Astrocyte of the cerebellum (primary cell): Measurements from ENCODE around the gene RPH3AL.

Experiments
- DNase-seq: peaks from one replicate; pipeline ENCODE4 v3.0.0-alpha.2; 2011; ENCODE audit warnings: low read depth
- H3K4me3 ChIP-seq: 2 replicates; pipeline ENCODE4 v1.5.1; 2011; ENCODE audit warnings: mild to moderate bottlenecking, low read depth, low read length, moderate library complexity
- in situ Hi-C: cut with HindIII; loops from 2 replicates; pipeline ENCODE4 v1.10.0; 2017; ENCODE audit warnings: low sequenced_read_pairs
- TF ChIP-seq, protein P1 (sequence below): IDR thresholded peaks from 2 replicates; pipeline ENCODE4 v1.5.1; 2012; ENCODE audit warnings: low read length, low read depth, moderate library complexity, mild to moderate bottlenecking; ENCODE audit errors: missing control alignments

The RPH3AL gene

DNA sequence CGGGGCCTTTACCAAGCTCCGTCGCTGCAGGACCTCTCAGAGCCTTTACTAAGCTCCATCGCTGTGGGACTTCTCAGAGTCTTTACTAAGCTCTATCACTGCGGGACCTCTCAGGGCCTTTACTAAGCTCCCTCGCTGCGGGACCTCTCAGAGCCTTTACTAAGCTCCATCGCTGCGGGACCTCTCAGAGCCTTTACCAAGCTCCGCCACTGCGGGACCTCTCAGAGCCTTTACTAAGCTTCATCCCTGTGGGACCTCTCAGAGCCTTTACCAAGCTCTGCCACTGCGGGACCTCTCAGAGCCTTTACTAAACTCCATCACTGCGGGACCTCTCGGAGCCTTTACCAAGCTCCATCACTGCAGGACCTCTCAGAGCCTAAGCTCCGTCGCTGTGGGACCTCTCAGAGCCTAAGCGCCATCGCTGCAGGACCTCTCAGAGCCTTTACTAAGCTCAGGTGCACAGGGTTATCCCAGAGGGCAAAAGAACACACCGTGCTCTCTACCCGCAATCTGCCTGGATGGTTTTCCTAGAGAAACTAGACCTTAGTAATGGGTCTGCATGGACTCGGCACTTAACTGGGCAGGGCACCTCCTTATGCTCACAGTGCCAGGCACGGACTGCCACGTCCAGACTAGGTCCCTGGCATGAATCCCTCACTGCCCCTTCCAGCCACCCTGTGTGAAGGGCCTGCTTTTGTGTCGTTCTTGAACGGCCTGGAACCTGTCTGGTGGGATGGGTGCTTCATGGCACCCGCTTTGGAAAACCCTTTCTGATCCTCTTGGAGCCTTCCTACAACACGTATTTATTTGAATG lies 101.9 kb downstream of the RPH3AL start:
- TF ChIP-seq, protein P1, sequence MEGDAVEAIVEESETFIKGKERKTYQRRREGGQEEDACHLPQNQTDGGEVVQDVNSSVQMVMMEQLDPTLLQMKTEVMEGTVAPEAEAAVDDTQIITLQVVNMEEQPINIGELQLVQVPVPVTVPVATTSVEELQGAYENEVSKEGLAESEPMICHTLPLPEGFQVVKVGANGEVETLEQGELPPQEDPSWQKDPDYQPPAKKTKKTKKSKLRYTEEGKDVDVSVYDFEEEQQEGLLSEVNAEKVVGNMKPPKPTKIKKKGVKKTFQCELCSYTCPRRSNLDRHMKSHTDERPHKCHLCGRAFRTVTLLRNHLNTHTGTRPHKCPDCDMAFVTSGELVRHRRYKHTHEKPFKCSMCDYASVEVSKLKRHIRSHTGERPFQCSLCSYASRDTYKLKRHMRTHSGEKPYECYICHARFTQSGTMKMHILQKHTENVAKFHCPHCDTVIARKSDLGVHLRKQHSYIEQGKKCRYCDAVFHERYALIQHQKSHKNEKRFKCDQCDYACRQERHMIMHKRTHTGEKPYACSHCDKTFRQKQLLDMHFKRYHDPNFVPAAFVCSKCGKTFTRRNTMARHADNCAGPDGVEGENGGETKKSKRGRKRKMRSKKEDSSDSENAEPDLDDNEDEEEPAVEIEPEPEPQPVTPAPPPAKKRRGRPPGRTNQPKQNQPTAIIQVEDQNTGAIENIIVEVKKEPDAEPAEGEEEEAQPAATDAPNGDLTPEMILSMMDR: no peak
- H3K4me3 ChIP-seq: no peak overlapping the region
- no peak for DNase-seq
- in situ Hi-C loops: no loop called here

DNA sequence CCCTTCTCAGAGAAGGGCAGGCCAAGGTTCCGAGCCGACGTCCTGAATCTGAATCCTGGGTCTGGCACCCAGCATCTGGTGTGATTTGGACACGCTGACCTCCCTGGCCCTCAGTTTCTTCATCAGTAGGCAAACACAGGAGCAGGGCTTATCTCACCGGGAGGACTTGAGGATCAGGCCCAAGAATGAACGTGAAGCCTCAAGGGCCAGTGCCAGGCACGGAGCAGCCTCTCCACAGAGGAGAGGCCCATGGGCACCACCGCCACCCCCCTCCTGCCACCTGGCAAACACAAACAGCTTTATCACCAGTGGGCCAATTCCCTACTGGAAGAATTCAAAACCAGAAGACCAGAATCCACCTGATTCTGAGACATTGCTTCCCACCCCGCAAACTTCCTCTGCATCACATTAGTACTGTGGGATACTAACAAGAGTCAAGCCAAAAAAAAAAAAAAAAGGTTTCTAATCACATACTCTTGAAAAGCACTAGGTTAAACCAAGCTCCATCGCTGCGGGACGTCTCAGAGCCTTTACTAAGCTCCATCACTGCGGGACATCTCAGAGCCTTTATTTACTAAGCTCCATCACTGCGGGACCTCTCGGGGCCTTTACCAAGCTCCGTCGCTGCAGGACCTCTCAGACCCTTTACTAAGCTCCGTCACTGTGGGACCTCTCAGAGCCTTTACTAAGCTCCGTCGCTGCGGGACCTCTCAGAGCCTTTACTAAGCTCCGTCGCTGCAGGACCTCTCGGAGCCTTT lies 103.2 kb downstream of the RPH3AL start:
- DNase-seq: no peak
- TF ChIP-seq, protein P1: no peak
- no peak overlapping the region for H3K4me3 ChIP-seq
- in situ Hi-C loops: no loop called here

GRCh38 chr17:248337-249235 lies 104.0 kb downstream of the RPH3AL start:
- TF ChIP-seq, protein P1: no peak
- no peak overlapping the region for H3K4me3 ChIP-seq
- in situ Hi-C loops: no loop called here
- DNase-seq: no peak

GRCh38 chr17:247767-248166 lies 104.8 kb downstream of the RPH3AL start:
- TF ChIP-seq, protein P1: no peak
- H3K4me3 ChIP-seq: no peak overlapping the region
- DNase-seq: no peak
- in situ Hi-C loops: no loop called here

GRCh38 chr17:246851-247421 lies 105.7 kb downstream of the RPH3AL start:
- in situ Hi-C loops: no loop called here
- DNase-seq: no peak
- TF ChIP-seq, protein P1: no peak
- no peak overlapping the region for H3K4me3 ChIP-seq

- TF ChIP-seq, protein P1: no peak
- DNase-seq: no peak
- in situ Hi-C loops: no loop called here
- no peak overlapping the region for H3K4me3 ChIP-seq
Observed at GRCh38 chr17:246226-246625, 106.4 kb downstream of the RPH3AL start.
